Effector CD8-positive, alpha-beta T cell (primary cell): ENCODE data around the gene GREB1L.

Source experiments
- DNase-seq: peaks from one replicate; lab custom pipeline; 2025; lab: John Stamatoyannopoulos, UW

The GREB1L gene

DNA sequence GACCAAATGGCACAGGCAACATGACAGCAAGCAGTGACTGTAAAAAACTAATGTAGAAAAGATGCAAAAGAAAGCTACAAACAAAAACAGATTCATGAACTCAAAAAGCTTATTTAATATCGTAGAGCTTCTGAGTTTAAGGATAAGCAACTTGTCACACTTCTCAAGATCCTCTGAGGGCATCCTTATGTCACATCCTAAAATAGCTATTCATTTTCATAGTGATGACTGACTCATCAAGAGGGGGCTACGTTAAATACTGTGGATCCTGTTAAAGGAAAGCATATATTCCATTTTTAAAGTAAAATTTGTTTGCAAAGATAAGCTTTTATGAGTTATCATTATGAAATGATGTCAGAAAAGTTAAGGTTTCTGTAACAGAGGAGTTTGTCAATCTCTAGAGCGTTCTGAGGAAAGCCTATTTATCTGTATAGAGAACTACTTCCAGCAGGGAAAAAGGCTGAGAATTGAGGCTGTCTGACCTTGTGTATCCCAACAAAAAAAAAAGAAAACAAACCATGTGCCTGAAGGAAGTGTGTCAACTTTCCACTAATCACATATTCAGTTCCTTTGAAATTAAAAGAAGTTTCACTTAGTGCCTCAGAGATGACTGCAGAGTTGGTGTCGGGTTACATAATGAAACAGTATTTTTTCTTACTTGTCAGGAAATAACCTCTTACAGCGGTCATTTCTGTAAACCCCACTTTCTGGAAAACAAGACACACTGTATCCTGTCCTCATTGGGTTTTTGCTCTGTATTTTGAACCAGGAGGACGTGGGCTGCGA, 243.0 kb downstream of the GREB1L start:
- no peak for DNase-seq

DNA sequence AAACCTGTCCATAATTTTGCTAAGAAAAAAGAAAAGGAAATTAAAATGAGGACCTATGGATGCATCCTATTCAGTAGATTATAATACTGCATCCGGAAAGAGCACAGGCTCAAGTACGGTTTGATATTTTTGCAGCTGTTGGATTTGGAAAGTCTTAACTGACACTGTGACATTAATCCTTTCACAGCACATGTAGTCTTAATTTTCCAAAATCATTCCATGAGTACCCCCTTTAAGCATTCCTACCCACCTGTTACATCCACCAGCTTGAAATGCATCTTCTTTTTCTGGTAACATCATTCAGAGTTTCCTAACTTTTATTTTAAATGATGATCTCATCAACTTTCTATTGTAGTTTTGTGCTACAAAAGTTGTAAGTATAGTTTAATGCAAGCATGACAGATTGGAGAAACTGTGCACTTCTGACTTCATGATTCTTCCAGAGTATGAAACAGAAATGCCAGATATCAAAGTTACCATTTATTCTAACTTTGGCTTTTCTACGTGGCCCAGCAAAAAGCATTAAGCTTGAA, 244.9 kb downstream of the GREB1L start:
- no peak for DNase-seq

DNA sequence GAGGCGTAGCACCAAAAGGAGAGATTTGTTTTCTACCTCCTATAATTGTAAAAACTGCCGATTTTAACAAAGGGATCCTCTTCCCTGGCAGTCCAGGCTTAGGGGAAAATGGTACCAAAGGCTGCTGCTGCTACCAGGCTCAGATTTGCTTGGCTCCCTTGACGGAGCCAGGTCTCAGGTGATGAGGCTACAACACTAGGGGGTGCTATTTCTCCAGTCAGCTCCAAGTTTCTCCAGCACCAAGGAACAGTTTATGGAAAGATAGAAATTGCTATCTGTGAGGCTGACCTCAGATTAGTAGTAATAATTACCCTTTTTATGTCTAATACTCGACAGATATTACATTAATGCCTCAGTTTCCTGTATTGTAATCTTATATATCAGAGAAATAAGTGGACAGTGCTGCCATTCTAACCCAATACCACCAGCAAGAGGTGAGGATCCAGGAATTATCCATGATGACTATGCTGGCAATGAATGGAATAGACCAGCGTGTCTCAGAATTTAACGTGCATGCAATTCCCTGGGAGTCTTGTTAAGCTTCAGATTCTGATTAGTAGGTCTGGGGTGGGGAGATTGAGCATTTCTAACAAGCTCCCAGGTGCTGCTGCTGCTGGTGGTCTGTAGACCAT, 247.2 kb downstream of the GREB1L start:
- no peak for DNase-seq

DNA sequence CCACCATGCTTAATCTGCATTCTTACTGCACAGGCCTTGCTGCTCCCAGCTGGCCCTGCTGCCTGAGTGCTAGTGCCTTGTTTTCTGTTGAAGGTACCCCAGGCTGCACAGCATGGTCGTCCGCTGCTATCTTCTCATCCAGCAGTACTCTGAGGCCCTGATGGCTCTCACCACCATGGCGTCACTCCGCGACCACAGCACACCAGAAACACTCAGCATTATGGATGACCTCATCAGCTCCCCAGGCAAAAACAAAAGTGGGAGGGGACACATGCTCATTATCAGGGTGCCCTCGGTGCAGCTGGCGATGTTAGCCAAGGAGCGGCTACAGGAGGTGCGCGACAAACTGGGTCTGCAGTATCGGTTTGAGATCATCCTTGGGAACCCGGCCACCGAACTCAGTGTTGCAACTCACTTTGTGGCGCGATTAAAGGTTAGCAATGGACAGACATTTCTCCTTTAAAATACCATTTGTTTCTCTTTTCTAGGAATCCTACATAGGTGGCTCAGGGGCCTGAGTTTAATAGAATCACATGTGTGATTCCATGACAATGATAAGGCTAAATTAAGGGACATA, 248.0 kb downstream of the GREB1L start:
- no peak for DNase-seq

DNA sequence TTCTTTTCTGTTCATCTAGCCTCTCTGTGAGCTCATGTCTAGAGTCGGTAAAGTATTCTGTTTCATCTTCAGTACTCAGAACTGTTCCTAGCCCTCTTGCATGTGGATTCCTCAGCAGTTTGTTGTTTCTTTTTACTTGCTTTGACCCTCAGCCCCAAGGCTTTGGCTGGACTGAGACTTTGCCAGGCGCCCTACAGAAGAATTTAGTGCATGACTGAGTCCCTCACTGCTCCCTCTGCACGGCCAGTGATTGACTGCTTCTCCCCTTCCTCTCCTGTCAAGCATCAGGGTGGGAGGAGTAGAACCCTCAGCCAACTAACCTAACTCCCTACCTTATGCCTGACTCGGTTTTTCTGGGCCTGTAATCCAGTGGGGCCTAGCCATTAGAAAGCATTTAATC, 248.7 kb downstream of the GREB1L start:
- DNase-seq, result no peak

DNA sequence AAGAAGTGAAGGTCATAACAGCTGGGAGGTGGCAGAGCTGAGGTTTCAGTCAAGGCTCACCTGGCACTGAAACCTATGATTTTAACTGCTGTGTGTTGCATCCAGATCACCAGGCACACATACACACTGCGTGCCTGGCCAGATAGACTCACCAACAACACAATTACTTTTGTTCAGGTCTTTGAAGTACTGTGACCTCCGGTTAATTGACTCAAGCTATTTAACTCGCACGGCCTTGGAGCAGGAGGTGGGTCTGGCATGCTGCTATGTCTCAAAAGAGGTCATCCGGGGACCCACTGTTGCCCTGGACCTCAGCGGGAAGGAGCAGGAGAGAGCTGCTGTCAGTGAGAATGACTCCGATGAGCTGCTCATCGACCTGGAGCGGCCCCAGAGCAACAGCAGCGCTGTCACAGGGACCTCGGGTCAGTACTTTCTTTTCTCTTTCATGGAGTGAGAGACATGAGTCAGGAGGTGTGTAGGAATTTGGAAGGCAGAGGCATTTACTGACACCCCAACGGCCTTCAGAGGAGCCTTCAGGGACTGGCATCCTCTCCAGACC, 254.3 kb downstream of the GREB1L start:
- no peak for DNase-seq

DNA sequence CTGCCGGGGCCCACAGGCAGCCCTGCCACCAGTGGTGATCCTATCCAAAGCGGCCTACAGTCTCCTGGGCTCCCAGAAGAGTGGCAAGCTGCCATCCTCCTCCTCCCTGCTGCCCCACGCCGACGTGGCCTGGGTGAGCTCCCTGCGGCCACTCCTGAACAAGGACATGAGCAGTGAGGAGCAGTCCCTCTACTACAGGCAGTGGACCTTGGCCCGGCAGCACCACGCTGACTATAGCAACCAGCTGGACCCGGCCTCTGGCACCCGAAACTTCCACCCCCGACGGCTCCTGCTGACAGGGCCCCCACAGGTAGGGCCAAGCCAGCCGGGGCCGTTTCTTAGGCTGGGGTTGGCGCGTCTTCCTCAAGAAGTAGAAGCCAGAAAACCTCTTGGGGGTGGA, 258.0 kb downstream of the GREB1L start:
- DNase-seq, result no peak

DNA sequence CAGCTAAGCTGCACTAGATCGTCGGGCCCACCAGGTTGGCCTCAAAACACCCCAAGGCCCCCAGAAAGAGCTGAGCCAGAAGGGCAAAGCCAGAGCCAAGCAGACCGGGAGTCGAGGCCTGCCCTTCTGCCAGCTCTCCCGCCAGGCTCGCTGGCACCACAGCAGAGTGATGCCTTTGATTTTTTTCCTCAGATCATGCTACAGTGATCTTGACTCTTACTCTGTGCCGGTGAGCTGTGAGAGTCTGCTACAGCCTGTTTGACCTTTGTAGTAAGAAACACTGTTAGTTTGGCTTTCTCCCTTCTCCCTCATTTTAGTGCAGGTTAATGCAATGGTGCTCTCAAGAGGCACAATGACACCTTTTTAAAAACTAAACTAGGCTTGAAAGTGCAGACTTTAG, 260.6 kb downstream of the GREB1L start:
- no peak for DNase-seq

DNA sequence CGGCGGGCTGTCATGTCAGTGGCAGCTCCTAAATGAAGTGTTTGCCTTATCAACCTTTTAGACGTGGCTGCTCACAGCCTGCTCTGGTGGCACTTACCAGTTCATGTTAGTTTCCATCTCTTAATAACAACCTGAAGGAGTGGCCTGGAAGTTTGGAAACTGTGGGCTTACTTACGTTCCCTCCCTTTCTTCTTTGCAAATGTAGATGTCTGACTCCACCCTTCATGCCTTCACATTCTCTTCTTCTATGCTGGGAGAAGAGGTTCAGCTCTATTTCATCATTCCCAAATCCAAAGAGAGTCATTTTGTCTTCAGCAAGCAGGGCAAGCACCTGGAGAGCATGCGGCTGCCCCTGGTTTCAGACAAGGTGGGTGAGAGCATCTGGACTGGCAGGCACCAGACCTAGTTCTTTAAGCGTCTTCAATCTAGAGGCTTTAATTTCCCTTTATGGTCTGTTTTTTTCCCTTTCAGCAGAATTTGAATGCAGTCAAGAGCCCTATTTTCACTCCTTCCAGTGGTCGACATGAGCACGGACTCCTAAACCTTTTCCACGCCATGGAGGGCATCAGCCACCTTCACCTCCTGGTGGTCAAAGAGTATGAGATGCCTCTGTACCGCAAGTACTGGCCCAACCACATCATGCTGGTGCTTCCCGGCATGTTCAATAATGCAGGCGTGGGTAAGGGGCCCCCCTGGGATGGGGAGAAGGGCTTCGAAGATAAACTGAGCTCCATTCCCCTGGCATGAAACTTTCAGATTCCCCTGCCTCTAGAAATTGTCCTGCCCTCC, 266.1 kb downstream of the GREB1L start:
- DNase-seq, result no peak

DNA sequence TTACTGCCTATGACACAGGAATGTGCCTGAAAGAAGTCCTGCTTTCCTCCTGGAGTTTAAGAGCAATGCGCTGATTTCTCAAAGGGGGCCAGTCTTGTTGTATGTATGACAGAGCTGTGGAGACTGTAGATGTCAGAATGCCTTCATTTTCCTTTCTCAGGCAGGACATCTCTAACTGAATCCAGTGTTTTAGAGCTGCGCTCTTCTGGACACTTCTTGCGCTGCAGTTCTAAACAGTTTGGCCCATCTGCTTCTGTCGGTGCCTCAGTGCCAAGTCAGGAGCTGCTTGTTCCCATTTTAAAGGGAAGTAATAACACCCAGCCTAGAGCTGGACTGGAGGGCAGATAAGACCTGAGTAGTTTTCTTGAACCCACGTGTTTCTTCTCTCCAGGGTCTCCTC, 267.0 kb downstream of the GREB1L start:
- no peak for DNase-seq

DNA sequence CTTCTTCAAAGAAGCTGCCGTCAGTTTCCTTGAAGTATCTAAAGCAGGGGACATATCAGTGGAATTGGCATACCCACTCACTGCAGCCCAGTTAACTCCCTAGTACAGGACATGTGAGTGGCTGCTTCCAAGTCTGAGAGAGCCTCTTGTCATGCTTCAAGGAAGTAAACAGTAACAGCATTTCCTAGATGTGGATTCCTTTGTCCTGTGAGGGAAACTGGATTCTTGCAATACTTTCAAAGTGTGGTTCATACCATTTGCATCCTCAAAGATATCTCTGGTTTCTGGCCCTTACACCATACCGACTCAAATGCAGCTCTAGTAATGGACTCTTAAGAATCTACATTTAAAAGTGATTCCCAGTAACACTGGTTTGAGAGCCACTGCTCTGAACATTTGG, 271.3 kb downstream of the GREB1L start:
- no peak for DNase-seq

DNA sequence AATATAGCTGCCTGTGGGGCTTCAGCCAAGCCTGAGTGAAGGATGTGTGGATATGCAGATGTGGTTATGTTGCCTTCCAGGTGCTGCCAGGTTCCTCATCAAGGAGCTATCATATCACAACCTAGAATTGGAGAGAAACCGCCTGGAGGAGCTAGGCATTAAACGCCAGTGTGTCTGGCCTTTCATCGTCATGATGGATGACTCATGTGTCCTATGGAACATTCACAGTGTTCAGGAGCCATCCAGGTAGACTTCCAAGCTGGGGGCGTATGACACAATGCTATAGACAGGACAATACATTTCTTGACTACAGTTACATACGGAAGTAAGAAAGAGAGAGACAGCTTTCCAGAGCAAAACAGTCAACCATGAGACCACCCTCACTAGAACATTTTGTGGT, 271.7 kb downstream of the GREB1L start:
- no peak for DNase-seq

DNA sequence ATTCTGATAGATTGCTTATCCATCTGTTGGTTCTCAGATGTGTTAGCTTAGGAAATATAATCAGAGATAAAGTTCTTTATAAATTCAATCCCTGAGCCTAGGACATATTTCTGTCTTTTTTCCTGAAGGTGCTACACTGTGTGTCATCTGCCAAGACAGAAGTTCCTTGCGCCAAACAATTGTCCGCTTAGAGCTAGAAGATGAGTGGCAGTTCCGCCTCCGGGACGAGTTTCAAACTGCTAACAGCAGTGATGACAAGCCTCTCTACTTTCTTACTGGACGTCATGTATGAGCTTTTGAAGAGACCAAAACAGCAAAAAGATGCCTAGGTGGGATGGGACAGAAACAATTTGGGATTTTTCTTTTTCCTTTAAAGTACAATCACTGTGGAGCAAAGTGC, 280.5 kb downstream of the GREB1L start:
- DNase-seq, result no peak

DNA sequence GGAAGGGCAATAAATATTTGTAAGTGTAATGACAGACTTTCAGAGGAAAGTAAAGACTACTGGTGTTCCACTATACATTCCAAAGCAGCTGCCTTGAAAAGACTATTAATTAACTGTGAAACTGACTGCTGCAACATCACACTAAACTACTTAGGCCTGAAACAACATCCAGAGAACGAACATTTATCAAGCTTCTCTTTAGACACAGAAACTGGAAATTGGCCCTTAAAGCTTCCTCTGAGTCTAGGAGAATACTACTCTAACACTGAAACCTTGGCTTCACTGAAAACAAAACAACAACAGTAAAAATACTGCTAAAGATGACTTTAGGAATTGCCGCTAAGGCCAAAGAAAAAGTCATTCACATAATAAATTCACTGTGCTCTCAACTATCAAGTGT, 283.9 kb downstream of the GREB1L start:
- DNase-seq, result no peak

DNA sequence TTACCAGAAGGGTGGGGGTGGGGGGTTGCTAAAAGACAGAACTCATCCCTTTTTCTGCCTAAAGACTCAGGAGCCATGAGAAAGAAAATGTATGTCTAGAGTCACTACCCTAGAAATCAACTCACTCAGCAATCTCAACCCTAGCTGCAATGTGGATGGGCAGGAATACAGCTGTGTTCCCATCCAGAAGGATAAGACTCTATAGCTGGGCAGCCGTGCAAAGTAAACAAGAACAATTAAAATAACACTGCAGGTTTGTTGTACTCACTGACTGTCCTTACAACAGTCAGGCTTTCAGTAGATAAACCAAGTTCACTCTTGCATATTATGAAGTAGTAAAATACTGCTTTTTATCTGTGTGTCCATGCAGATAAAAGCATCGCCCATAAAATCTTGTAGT, 284.4 kb downstream of the GREB1L start:
- no peak for DNase-seq

DNA sequence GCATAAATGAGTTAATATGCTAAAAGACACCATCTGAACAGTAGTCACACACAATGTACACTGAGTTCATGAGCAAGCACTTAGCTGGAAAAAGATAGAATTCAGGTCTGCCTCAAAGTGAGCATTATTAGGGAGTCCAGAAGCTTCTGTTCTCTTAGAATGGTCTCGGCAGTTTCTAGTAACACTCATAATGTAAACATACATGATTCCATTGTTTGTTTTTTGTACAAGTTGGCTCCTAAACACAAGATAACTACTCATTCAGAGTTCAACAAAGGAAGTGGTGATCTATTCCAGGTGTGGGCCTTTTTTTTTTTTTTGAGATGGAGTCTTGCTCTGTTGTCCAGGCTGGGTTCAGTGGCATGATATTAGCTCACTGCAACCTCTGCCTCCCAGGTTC, 292.3 kb downstream of the GREB1L start:
- DNase-seq, result no peak

DNA sequence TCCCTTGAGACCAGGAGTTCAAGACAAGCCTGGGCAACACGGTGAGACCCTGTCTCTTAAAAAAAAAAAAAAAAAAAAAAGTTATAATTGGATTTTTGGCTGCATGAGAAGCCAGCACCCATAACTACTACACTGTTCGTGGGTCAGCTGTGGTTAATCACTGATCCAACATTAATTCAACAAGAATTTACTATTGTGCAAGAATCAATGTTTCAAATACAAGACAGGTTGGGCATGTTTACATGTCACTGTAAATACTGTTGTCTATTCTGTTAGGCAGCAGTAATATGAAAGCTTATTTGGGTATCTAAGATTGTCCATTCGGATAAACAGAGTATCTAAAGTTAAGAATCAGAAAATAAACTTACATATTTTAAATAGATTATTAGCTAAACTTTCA, 296.2 kb downstream of the GREB1L start:
- no peak for DNase-seq

DNA sequence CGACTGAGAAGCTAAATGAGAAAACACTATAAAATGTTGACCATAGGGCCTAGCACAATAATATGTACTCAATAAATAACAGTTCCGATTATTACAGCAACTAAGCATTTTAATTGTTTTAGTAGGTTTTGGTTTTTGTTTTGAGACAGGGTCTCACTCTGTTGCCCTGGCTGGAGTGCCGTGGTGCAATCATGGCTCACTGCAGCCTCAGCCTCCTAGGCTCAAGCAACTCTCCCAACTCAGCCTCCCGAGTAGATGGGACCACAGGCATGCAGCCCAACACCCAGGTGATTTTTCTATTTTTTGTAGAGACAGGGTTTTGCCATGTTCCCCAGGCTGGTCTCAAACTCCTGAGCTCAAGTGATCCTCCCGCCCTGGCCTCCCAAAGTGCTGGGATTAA, 304.4 kb downstream of the GREB1L start:
- no peak for DNase-seq

DNA sequence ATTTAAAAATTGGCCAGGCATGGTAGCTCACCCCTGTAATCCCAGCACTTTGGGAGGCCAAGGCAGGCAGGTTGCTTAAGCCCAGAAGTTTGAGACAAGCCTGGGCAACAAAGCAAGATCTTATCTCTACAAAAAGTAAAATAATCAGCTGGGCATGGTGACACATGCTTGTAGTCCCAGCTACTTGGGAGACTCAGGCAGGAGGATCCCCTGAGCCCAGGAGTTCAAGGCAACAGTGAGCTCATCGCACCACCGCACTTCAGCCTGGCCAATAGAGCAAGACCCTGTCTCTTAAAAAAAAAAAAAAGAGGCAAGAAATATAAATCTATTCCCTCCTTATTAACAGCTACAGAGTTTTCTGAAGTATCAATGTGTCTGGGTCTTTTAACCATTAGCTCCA, 306.6 kb downstream of the GREB1L start:
- DNase-seq, result no peak

DNA sequence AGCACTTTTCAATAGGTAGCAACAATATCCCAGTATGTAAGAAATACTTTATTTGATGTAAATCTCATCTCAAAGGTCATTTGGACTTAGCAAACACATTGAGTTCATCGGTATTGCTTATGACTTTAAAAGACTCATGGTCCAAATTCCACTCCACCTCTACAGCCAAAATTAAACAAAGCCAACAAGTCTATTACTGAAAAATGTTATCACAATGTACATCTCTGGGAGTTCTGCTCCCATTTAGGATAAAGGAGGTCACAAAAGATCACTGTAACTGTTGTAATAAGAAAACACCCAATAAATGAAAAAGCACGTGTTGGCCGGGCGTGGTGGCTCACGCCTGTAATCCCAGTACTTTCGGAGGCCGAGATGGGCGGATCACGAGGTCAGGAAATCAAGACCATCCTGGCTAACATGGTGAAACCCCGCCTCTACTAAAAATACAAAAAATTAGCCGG, 308.5 kb downstream of the GREB1L start:
- DNase-seq, result no peak

DNA sequence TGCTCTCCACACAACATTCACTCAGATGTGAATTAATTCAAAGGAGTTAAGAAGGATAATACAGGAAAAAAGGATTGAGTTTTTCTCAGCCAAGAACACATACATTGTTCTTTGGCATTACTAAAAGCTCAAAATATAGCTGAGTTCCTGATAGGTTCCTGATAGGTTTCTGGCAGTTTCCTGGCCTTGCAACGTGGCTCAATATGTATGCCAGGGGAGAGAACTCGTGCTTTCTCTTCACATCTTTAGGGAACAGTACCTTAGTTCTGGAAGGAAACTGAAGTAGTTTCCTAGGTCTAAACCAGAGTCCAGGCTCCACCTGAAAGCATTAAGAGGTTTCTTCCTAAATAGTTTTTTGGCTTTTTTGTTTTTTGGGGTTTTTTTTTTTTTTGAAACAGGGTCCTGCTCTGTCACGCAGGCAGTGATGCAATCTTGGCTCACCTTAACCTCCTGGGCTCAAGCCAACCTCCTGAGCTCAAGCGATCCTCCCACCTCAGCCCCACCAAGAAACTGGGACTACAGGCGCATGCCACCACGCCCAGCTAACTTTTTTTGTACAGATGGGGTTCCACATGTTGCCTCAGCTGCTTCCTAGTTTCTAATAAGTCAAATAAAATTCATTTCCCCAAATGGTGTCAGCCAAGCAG, 315.7 kb downstream of the GREB1L start:
- DNase-seq, result no peak
